ENCODE data around the gene C1QTNF2.
"Not testable (repeated sequence)": the region's sequence is repeated elsewhere in the genome, so short reads cannot be mapped to it uniquely, and the experiment has no call there.

DNA sequence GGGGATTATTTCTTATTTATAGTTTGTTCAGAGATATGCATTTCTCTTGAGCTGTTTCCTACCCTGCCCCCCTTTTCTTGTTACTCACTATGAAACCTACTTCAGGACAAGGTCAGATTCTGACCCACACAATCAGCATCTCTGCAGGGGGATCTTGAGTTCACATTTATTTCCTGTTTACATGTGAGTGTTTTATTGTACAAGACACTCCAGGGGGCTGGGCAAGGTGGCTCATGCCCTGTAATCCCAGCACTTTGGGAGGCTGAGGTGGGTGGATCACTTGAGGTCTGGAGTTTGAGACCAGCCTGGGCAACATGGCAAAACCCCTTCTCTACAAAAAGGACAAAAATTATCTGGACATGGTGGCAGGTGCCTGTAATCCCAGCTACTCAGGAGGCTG is 29.9 kb downstream of the C1QTNF2 start:
- TF ChIP-seq CTCF (optimal IDR thresholded peaks at IDR 0.05 in 1 of 3, IDR thresholded peaks at IDR 0.05 in 1 of 3, conservative IDR thresholded peaks at IDR 0.05 in 1 of 3; ENCODE audit: extremely low read depth in 1 of 3, insufficient read depth in 2 of 3, low read length in 3 of 3); EZH2 (IDR thresholded peaks at IDR 0.05; ENCODE audit: low read length): not testable (repeated sequence)
